Tongue (tissue), 2 donors: ENCODE data around the gene PTPMT1. TPM values are rescaled to one million over a fixed set of nuclear protein-coding genes. Genes with fewer than 3 reads are reported as not detected.
"Not testable (repeated sequence)": the region's sequence is repeated elsewhere in the genome, so short reads cannot be mapped to it uniquely, and the experiment has no call there.

Source experiments
- DNase-seq: peaks from one replicate; pipeline ENCODE4 v3.0.0-alpha.2; 2015
- total RNA-seq: library from RNA; depleted of rRNA; stranded (reverse); fragments of >200 nt; gene quantifications from one replicate; pipeline ENCODE4 v1.2.3, GENCODE V29; 2014

The PTPMT1 gene
- total RNA-seq, result 61.0 TPM

GRCh38 chr11:47565340-47566148, at the start of gene PTPMT1:
TSS of gene PTPMT1 (plus strand) at chr11:47565599. CDS start at chr11:47565623, 24 bp downstream.
- peak; percentile 83 for DNase-seq

- no peak for DNase-seq
These were observed 49.2 kb upstream of the PTPMT1 start for GRCh38 chr11:47516155-47516554.

DNA sequence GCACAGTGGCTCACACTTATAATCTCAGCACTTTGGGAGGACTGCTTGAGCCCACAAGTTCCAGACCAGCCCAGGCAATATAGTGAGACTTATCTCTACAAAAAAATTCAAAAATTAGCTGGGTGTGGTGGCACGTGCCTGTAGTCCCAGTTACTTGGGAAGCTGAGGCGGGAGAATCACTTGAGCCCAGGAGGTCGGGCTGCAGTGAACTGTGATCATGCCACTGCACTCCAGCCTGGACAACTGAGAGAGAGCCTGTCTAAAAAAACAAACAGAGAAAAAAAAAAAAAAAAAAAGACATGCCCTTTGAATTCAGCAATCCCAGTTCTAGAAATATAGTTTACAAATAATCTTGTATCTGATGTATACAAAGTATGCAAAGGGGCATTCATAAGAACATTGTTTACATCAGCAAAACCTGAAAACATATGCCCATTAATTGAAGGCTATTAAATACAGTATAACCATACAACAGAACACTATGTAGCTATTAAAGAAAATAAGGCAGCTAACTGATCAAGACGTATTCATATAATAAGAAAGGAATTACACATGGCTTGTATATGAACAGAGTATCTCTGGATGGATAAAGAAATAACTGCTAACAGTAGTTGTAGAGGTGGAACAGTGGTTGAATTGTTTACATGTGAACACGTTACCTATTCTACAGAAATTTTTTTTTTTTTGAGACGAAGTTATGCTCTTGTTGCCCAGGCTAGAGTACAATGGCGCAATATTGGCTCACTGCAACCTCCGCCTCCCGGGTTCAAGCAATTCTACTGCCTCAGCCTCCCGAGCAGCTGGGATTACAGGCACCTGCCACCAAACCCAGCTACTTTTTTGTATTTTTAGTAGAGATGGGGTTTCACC, 48.2 kb upstream of the PTPMT1 start:
- no peak for DNase-seq

DNA sequence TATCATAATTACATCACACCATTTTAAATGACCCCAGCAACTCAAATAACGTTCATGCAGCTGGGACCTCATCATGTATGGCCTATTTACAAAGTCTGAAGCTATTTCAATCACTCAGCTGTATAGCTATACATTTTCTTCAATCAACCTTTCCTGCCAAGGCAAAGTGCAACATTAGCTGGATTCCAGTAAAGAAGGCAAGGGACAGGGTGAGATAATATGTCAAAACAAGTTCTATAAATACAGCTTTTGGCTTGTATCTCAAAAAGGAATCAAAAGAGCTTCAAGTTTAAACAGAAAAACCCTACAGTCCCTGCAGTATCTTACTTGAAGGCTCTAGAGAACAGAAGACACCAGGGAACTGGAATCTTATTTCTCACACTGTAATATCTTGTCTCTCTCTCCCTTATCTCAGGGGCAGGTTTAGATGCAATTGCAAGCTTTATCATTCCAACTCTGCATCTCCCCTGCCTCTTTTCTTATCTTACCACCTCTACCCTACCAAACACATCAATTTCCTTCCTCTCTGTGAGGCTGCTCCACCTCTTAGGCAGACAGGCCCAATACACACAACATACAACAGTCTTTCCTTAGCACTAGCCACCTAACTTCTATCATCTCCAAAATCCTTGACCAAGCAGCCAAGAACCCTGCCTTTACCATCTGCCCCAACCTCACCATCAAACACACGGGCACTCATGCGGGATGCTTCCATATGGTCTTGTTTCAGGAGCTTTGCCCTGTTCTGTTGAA, 47.0 kb upstream of the PTPMT1 start:
- no peak for DNase-seq

GRCh38 chr11:47523490-47524225, 41.7 kb upstream of the PTPMT1 start:
- peak; percentile 67 for DNase-seq

DNA sequence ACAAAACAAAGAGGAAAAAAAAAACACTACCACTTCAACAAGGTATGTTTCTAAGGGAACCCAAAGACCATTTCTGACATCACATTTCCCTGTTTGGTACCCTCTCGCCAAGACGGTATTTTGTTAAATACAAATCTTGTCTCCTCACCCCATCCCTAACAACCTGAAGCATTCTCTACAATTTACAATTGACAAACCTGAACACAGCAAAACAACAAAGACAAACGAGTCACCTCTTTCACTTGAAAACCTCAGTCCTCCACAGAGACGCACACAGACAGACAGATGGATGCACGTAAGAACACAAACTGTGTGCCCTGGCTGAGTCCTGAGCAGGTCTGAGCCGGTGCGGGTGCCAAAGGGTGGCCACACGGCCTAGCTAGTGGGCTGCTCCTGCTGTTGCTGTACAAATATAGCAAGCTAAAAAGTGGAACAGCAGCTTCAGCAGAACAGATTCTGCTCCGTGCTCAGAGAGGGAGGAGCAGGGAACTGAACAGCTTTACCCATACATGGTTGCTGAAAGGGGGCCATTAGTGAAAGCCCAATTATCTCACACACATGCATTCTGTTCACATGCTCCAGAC, 41.0 kb upstream of the PTPMT1 start:
- peak; percentile 48 for DNase-seq

DNA sequence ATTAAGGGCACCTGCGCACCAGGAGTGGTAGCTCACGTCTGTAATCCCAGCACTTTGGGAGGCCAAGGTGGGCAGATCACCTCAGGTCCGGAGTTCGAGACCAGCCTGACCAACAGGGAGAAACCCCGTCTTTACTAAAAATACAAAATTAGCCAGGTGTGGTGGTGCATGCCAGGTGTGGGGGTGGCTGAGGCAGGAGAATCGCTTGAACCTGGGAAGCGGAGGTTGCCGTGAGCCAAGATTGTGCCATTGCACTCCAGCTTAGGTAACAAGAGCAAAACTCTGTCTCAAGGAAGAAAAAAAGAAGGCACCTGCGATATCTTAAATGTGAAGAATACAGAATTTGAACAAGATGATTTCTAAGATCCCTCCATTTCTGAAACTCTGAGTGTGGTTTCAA, 39.4 kb upstream of the PTPMT1 start:
- DNase-seq, result not testable (repeated sequence)

DNA sequence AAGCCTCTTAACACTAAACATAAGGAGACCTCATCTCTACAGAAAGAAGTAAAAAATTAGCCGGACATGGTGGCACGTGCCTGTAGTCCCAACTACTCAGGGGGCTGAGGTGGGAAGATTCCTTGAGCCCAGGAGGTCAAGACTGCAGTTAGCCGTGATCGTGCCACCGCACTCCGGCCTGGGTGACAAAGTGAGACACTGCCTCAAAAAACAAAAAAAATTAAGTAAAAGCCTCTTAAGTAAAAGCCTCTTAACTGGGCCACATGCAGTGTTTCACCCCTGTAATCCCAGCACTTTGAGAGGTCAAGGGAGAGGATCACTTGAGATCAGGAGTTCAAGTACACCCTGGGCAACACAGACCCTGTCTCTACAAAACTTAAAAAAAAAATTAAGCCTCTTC, 38.2 kb upstream of the PTPMT1 start:
- DNase-seq, result no peak

GRCh38 chr11:47529951-47530350, 35.4 kb upstream of the PTPMT1 start:
- DNase-seq, result no peak

DNA sequence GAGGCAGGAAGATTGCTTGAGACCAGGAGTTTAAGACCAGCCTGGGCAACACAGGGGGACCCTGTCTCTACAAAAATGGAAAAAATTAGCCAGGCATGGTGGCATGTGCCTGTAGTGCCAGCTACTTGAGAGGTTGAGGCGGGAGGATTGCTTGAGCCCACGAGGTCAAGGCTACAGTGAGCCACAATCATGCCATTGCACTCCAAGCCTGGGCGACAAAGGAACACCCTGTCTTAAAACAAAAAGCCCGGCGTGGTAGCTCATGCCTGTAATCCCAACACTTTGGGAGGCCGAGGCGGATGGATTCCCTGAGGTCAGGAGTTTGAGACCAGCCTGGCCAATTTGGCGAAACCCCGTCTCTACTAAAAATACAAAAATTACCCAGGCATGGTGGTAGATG, 34.7 kb upstream of the PTPMT1 start:
- DNase-seq, result not testable (repeated sequence)

DNA sequence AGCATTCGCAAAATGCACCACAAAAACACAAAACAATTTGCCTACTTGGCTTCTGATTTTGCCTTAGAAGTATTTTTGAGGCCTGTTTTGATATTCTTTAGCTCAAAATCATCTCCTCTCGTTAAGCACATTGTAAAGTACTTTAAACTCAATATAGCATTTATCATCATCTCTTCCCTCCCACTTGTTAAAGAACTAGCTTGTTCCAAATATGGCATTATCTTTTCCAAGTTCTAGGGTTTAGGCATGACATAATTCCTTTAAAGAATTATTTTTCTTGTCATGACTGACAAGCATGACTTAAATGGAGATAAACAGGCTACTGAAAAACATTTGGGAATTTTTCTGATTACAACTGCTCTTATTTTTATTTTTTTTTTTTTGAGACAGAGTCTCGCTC, 33.7 kb upstream of the PTPMT1 start:
- DNase-seq, result no peak

DNA sequence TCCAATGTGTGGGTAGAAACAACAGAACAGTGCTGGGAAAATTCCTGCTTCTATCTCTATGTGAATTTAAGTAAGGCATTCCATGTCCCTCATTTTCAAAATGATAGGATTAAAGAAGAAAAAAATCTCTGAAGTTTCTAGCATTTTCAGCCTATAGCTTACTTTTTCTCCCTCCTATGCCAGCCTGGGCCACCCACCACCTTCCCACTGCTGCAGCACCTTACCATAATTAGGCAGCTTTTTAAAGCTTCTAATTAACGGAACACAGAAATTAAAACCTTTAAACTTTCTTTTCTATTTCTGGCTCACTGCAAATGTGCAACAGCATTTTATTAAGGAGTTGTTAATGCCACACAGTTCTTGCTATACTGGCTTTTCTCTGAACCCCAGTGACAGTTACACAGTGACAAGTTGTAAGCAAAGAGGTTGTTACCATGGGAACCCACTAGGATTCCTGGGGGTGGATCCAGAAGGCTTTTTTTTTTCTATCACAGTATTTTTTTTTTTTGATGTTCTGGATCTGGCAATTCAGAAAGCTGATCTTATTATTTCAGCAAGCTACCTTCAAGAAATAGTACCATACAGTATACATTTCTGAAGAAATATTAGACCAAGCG, 32.7 kb upstream of the PTPMT1 start:
- DNase-seq, result peak; percentile 22

DNA sequence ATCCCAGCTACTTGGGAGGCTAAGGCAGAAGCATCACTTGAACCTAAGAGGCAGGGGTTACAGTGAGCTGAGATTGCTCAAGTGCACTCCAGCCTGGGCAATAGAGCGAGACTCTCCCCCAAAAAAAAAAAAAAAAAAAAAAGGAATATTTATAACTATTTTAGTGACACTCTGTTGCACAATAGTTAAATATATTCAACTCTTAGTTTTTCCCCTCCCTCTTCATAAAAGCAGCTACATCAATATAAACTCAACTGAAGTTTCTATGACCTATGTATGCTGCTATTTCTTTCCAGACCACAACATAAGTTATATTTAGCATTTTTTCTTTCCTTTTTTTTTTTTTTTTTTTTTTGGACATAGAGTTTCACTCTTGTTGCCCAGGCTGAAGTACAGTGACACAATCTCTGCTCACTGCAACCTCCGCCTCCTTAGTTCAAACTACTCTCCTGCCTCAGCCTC, 31.7 kb upstream of the PTPMT1 start:
- DNase-seq, result no peak

DNA sequence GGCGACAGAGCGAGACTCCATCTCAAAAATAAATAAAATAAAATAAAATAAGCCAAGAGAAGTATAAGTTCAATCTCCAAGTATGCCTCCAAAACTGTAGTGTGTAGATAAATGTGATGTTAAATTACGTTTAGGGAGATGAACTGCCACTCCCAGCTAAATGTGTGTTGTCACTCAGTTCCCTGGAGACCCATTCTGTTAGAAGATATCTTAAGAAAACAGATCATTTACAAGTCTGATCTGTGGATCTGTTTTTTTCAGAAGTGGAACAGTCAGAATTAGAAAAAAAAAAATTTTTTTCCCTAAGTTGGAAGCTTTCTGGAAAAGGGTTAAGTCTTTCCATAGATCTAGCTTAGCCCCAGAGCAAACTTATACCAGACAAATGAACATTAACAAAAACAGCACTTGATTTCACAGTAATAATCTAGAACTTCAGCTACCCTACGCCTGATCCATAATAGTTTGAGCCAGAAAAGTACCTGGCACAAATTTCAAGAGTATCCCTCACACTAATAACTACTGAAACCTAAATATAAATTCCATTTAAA, 30.6 kb upstream of the PTPMT1 start:
- DNase-seq, result no peak

DNA sequence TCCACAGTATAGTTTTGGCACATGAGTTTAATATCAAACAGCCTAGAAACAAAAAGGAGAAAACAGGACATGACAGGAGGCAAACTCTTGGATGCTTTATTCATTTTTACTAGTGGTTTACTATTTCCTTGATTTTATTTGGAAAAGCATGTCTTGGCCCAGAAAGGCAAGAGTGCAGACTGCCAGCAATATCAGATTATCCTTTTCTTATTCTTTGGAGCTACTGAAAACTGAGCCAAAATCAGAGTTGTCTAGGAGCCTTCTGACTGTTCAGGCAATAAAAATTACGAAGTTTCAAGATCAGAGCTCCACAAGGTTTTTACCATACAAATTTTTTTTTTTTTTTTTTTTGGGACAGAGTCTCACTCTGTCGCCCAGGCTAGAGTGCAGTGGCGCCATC, 28.5 kb upstream of the PTPMT1 start:
- DNase-seq, result peak; percentile 28

DNA sequence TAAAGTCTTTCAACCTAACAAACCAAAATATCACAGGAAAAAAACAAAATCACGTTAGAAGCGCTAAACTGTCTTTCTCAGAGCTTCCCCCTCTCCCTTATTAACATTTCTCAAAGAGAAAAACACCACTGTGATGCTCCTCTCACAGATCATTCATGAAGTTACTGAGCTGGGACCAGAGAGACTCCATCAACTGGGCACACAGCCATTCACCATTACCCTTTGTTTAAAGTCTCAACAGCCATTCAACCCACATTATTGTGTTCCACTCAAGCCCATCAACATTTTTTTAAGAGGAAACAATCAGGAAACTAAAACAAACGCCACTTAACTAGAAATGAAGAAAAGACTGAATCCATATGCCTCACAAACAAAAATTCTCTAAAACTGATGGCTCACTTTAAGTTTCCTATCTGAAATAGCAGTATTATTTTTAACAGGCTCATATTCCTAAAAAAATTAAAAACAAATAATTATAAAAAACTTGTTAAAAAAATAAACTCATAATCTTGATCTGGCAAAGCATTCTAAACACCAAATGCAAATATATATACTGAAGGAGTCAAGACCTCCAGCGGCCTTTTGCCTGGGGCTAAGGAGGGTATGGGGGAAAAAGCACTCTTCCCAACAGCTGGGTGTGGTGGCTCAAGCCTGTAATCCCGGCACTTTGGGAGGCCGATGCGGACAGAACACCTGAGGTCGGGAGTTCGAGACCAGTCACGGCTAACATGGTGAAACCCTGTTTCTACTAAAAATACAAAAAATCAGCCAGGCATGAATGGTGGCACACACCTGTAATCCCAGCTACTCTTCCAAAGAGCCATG, 26.4 kb upstream of the PTPMT1 start:
- peak; percentile 20 for DNase-seq

DNA sequence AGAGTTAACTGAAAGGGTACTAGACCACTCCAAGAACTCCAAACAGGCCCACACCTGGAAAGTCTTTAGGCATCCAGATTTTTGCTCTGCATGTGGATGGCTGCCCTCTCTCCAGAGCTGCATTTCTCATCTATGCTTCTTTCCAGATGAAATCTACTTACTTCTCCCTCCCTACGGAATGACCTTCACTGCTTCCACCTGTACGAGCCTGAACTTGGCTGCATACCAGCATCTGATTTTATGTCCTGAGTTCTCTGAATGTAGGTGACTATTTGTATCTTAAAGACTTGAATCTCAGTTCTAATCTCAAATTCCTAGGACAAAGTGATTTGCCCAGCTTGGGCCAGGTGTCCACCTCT, 25.7 kb upstream of the PTPMT1 start:
- no peak for DNase-seq

GRCh38 chr11:47541070-47541469, 24.3 kb upstream of the PTPMT1 start:
- DNase-seq, result no peak

DNA sequence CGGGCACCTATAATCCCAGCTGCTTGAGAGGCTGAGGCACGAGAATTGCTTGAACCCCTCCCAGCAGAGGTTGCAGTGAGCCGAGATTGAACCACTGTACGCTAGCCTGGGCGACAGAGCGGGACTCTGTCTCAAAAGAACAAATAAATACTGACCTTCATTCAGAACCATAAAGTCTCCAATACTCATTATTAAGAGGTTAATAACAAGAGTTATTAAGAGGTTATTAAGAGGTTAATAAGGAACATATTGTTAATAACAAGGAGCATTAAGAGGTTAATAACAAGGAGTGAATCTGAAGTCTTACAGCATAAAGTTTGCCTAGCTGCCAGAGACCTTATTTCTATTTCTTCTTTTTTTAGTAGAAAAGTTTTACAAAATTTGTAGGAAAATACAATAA, 20.1 kb upstream of the PTPMT1 start:
- DNase-seq, result no peak

GRCh38 chr11:47546274-47546673, 19.1 kb upstream of the PTPMT1 start:
- not testable (repeated sequence) for DNase-seq
